Activated effector memory CD4-positive, alpha-beta T cell treated with anti-CD3 and anti-CD28 coated beads, Interleukin-2, amount 50 U/mL, for 16 hours (primary cell): ENCODE measurements around the gene MYO15B.
"Not testable (repeated sequence)": the region's sequence is repeated elsewhere in the genome, so short reads cannot be mapped to it uniquely, and the experiment has no call there.

Source experiments
- DNase-seq: peaks from one replicate; pipeline ENCODE4 v3.0.0-alpha.2; 2020

Gene MYO15B

DNA sequence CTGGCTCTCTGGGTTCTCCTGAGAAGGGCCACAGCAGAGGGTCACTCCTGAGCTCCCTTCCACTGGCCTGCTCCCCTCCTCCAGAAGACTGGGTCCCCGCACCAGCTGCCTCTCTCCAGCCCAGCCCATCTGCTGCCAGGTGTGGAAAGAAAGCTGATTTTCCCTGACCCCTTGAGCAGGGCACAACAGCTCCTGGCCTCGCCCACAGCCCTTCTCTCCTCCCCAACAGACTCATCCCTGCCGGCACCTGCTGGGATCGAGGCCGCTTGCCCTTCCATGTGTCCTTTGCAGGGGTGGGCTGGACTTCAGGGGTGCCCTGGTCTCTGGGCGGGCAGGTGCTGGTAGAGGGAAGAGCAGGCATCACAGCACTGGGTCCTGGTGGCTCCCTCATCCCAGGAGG lies 40.8 kb downstream of the MYO15B start:
- no peak for DNase-seq

DNA sequence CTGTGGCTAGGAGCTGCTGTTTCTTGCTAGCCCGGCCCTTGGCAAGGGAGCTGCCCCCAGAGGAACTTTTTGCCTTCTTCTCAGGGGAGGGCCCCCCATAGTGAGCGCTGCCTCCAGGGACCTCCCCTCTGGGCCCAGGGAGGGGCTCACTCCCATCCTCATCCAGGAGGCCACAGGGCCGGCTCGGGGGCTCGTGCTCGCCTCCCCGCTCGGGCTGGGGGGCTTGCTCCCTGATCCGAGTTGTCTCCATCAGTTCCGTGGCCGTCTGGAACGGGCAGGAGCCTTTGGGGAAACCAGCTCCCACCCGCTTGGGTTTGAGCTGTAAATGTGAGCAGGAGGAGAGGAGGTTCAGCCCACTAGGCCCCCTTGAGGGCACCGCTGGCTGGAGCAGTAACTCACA lies 41.6 kb downstream of the MYO15B start:
- DNase-seq: no peak

DNA sequence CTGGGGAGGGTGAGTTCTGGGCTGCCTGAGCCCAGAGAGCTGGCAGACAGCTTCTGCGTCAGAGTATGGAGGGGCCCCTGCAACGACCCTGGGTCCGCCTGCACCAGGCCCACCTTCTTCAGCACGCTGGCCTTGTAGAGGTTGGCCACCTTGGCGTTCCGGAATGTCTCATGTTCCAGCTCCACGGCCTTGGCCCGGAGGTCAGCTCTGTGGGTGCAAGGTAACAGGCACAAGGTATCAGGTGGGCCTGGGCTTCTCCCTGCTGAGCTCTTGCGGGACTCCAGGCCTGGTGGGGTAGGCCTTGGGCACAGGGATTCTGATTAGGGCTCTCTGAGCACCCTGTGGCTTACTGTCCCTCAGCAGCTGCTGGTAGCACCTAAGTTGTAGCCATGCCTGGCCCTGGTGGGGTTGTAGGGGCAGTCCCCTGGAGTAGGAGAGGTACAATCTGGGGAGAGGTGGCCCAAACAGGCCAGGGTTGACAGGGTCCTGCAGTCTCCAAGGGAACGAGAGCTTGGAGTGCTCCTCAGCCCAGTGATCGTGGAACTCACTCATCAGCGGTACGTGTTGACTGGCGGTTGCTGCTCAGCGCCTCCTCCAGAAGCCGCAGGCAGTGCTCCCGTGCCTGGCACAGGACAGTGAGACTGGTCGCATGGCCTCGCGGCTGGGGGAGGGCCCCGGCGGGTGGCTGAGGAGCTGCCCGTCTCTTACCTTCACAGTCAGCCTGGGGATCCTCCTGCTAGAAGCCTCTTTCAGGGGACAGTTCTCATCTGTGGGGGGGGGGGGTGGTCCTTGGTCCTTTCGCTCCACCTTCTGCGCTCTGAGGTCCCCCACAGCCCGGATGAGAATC lies 42.7 kb downstream of the MYO15B start:
- DNase-seq: no peak

DNA sequence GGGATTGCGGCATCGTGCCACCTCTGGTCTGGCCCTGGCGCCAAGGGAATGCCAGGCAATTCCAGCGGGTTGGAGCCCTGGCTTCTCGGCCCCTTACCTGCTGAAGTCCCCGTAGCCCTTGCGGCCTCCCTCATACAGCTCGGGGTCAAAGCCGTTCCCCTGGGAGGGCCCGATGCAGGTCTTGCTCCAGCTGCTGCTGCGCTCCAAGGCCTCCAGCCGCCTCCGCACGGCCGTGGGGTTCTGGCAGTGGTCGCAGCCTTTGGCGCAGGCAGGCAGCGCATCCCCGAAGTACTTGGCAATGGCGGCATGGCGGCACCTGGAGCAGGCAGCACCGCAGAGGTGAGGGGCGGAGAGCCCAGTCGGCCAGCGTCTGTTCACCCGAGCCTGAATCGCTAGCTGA lies 43.8 kb downstream of the MYO15B start:
- no peak for DNase-seq

DNA sequence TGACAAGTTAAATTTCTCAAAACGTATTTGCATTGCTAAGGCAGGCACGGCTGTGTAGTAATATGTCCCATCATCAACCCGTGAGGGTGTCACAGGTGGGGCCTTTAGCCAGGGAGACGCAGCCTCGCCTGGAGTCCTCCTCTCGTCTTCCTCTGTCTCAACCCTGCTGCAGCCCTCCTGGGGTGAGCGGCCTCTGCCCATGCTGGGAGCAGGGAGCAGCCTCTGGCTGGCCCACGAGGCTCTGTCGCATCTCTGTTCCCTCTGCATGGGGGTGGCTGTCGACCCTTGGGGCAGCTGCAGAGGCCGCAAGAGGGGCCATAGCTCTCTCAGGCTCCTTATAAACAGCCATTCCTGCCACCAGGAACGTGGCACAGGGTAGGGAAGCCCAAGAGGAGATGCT lies 44.8 kb downstream of the MYO15B start:
- no peak for DNase-seq

DNA sequence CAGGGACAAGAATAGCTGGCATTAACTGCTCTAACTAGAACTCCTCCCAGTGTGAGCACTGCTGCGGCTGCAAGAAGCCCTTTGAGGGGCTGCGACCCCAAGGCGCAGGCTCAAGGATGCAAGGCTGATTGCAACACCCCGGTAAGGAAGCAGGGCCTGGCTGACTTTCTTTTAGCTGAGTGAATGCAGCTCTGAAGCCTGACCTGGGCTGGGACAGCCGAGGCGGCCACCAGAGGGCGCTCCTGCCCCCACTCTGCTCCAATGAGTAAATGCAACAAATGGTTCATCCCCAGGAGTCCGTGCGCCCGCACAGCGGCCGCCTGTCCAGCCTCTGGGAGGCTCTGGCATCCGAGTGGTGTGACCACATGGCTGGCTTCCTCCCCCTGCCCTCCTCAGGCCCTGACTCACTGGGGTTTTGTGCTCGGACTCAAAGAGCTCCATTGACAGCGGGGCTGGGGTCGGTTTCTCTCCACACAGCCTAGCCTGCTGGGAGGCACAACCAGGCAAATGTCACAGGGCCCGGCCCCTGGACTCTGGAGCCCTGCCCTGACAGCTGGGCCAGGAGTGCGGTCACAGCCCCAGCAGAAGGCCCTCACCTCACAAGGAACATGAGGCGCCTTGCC lies 45.4 kb downstream of the MYO15B start, which contains the start of gene SMIM5:
TSS of gene SMIM5 (plus strand) at position 572 of the 623 bp plus-strand sequence. CDS start 6,768 bp downstream, outside the sequence.
- DNase-seq: peak; percentile 93

DNA sequence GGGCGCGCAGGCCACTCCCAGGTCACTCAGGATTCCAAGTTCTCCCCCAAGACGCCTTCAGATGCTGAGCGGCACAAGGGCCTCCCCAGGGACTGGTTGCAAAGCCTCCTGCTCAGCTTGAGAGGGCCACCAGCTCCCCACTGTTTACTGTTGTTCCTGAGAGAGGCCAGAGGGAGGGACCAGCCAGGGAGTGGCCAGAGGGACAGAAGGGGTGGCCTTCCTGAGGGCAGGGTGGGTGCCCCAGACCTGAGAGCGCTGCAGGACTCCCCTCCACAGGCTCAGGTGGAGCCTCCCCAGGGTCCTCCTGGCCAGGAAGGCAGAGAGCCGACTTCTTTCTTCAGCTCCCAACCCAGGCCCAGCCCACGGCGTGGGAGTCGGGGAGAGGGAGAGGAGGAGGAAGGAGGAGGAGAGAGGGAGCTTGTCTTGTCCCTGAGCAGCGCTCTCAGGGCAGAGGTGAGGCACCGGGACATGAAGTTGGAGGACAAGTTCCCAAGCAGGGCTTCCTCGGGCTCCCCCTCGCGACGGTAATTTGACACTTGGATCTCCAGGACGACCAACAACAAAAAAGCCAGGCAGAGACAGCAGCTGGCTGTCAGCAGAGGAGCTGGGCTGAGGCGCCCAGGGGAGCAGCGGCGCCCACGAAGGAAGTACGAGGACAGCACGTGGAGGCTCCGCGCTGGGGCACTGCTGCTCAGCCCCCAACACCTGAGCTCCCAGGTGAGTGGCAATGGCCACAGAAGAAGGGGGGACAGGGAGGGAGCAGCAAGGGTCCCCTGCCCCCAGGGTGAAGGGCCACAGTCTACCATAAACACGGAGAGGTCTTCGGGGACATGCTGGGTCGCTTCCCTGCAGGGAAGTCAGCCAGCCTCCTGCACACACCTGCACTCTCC lies 46.1 kb downstream of the MYO15B start:
- peak; percentile 80 for DNase-seq

DNA sequence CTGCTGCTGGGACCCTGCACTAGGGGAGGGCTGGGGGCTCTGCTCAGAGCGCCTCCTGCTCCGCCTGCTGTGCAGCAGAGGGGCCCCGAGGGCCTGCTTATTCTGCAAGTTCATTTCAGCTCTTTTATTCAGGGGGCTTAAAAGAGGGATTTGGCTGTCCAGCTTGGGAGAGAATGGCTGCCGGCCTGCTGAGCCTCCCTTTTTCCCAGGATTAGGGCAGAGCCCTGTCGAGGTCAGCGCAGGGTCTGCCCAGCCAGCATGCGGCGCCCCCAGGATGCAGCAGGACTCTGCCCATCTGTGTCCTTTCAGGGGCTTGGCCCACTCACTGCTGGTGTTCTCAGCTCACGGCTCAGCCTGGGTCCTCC lies 46.8 kb downstream of the MYO15B start:
- no peak for DNase-seq

DNA sequence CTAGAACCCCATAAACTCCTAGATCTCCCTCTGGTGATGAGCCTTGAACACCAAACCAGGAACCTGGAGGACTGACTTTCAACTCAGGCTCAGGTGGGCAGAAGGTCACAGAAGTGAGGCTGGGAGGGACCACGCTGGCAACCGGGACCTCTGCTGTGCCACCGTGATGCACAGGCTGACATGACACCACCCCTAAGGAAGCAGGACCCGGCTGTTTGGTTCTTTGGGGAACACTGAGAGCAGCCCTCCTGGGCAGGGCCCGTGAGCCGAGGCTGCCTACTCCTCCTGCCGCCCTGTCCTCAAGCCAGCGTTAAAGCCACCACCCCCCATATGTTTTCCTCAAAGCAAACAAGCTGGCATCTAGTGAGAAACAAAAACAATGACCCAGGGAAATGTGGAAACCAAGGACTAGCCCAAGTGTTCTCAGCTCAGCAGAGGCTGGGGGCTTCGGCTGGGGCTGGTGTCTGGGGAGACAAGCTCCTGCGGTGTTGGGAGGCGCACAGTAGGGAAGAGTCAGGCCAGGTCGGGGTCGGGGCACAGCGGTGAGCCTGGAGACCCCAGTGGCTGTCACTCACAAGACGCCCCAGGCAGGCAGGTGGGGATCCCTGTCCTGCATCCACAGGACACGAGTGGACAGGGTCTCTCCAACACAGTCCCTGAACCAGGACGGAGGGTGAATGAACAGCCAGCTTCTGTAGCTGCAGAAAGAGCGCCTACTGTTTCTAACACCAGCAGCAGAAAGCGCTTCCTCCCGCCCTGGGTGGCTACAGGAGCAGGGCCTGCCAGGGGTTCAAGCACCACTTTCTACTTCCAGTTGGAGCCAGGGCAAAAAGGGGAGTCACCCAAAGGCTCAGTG lies 47.4 kb downstream of the MYO15B start:
- DNase-seq: no peak

DNA sequence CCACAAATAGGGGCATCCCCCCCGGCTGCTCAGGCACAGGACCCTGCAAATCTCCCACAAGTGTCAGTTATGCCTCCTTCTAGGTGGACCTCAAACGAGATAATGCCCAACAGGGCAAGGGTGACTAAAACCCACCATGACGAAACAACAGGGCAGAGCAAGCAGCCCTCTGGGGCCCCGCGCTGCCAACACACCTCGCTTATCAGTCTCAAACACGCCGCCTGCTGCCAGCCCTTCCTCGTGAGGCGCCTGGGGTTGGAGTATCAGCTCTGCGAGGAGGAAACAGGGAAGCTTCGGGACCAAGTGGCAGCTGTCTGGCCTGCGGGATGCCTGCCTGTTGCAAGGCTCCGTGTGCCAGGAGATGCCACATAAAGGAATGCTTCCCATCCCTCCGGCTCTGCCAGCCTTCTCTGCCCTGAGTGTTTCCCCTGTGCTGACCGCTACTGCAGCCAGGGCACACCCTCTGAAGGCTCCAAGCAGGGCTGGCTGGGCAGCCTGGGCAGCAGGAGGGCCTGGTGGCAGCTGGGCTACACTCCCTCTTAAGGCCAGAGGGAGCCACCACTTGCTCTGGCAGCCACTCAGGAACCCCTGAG lies 48.1 kb downstream of the MYO15B start:
- no peak for DNase-seq

DNA sequence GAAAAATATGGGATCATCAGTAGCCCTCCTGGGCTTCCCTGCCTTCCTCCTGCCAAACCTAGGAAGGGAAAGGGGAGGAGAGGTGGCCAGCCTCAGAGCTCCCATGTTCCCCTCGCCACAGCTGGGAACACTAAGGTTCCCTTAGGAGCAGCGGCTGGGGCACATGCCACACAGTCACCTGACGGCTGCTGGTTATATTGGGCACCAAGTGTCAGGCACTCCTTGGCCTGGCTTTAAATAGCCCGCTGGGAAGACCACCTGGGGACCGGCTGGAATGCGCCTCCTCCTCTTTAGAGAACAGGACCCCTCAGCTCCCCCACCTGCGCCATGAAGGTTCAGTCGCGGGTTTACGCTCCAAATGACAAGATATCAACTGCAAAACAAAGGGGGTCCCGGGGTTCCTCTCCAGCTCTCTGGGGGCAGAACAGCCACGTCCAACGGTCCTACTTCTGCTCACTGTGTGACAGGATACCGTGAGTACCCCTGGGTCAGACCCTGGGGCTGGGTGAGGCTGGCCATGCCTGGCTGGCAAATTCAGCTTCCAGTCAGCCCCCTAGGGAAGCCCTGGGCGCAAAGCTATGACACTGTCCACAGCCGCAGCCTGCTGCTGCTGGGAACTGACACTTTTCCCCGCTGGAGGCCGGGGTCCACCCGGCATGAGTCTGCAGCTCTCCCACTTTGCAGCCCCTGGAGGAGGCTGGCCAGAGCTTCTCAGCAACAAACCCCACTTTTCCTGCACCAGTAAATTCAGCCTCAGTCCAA lies 49.0 kb downstream of the MYO15B start:
- no peak for DNase-seq

DNA sequence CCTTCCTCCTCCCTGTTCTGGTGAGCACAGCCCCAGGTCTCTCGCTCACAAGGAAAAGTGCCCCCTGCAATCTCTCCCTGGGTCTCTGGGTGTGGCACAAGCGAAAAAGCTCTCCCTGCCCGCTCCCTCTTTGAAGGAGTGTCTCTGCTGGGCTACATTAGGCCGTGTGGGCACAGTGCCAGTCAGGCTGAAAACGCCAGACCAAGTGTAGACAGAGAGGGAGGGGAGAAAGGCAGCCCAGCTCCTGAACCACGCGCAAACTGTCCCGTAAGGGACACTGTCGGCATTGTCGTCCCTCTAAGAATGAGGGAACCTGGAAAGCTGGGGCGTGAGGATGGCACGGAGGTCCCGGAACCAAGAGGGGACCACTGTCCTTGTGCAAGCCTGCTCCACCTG lies 49.5 kb downstream of the MYO15B start:
- no peak for DNase-seq

DNA sequence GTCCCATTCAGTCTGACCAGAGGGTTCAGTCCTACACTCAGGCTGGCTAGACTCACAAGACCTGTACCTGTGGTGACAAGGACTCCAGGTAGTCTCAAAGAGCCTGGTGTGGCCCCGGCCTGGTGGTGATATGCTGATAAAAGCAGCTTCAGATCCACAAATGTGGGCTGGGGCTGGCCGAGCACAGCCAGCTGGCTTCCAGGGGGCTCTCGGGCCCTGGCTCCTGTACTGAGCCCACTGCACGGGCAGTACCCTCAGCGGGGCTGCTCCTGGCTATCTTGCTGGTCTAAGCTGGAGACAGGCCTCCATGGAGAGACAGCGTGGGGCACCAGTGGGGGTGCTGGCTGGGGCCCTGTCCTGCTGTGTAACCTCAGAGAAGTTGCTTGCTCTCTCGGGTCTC lies 50.0 kb downstream of the MYO15B start:
- DNase-seq: no peak

DNA sequence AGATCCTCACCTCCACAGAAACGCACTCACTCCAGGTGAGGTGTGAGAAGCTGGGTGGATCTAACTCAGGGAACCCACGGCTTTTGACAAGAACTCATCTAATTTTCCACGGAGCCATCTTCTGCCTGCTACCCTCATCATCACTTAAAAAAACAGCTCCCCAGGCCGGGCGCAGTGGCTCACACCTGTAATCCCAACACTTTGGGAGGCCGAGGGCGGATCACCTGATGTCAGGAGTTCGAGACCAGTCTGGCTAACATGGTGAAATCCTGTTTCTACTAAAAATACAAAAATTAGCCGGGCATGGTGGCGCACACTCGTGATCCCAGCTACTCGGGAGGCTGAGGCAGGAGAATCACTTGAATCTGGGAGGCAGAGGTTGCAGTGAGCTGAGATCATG lies 50.4 kb downstream of the MYO15B start:
- DNase-seq: not testable (repeated sequence)

DNA sequence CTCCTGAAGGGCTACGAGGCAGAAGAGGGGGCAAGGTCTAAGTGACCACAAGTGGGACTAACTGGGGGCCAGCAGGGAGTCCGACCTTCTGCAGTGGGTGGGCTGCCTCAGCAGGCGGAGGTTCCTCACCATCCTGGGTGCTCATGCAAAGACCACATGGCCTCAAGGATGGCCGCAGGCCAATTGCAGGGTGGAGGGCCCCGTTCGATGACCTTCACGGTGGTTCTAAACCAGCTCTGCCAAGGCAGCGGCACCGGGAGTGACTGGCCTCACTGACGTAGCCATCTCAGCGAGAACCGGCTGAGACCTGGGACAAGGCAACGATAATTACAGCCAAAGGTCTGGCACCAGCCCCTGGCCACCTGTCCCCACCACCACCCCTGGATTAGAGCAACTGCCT lies 51.3 kb downstream of the MYO15B start:
- no peak for DNase-seq

DNA sequence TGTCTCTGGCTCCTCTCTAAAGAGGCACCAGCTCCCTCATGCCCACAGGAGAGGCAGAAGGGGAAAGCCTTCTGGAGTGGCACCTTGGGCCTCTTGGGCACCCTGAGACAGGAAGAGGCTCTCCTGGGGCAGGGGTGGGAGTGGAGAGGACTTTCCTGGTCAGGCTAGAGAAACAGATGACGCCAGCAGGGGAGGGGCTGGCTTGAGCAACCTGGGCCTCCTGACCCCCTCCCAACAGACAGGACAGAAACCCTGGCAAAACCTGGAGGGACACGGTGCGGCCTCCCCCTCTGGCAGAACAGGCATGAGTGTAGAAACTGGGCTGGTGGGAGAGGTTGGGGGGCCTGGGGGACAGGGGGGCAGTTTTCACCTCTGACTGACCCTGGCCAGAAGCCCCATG lies 51.7 kb downstream of the MYO15B start:
- no peak for DNase-seq

DNA sequence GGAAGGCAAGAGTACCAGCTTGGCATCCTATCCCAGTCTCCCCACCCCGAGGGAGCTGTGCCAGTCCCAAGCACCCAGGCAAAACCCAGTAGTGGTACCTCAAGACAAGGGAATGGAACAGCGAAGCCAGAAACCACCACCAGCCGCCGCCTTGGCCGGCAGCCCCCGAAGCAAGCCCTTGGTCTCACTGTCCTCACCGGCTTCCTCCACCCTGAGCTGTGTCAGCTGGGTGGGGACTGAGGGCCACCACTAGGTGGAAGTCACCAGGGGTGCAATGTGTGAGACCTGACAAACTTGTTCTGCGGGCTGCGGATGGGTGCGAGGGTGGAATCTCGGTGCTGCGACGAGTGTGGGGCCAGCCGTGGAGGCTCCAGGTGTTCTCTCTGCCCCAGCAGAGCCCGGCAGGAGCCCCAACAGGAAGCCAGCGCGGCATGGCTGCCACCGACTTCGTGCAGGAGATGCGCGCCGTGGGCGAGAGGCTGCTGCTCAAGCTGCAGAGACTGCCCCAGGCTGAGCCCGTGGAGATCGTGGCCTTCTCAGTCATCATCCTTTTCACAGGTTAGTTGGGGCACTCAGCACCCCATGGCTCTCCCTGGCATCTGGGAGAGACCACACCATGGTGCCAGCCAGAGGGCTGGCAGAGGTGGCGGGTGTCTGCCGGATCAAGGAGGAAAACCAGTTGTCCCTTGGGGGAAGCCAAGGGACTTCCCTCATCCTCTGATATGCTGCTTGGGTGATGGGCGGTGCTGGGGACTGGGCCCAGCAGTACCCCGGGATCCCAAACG lies 52.4 kb downstream of the MYO15B start:
- DNase-seq: no peak

DNA sequence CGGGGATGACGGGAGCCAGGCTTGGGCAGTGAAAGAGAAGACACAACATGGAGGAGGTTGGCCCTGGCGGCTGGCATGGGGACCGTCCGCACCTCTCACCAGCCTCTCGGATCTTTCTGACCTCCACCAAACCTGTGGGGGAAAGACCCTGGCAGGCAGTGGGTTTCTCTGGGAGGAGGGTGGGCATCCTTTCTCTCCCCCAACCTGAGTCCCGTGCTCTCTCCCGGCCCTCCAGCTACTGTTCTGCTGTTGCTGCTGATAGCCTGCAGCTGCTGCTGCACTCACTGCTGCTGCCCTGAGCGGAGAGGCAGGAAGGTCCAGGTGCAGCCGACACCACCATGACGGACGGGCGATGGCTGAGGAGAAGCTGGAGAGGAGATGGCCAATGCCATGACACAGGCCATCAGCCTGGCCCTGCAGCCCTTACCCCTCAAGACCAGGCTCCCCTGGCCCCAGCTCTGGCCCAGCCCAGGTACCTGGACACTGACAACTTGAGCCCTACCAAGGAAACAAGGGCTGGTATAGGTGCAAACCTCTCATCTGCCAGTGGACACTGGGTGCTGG lies 53.0 kb downstream of the MYO15B start:
- no peak for DNase-seq

DNA sequence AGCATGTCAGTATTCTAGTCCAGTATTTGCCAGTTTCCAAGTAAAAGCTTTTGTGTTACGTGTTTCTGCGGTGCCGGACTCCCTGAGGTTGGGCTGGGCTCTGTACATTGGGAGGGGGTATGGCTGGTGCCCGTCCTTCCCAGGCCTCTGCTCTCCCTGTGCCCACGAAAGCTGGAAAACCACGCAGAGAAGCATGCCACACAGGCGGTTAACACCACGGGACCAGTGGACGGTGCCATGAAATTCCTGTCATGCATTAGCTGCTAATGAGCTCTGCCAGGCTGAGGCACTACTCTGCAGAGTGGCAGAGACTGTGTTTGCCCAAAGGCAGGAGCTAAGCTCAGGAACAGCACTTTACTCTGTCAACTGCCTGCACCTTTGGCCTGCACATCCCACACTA lies 53.7 kb downstream of the MYO15B start:
- DNase-seq: no peak

DNA sequence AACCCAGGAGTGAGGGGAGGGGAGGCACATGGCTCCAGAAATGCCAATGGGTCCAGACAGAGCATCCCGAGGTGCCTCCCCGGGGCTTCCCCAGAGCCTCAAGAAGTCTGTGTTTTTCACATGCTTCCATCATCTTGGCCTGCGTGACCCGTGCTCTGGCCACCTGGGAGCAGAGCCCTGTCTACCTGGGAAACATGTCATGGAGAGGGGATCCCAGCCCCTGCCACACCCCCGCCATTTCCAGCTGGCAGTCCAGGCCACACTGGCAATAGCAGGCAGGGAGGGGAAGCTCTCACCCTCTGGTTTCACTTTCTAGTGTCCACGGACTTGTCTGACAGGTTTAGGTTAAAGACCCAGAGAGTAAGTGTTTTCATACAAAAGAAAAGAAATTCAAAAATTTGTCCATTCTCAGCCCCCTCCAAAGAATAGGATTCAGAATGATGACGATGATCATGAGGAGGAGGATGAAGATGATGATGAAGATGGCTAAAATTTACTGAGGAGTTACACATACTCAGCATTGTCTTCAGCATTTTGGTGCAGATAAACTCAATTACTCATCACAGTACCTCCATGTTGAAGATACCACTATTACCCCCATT lies 54.7 kb downstream of the MYO15B start:
- no peak for DNase-seq
